ENCODE measurements around the gene ICAM4.

- TF ChIP-seq, protein P1, sequence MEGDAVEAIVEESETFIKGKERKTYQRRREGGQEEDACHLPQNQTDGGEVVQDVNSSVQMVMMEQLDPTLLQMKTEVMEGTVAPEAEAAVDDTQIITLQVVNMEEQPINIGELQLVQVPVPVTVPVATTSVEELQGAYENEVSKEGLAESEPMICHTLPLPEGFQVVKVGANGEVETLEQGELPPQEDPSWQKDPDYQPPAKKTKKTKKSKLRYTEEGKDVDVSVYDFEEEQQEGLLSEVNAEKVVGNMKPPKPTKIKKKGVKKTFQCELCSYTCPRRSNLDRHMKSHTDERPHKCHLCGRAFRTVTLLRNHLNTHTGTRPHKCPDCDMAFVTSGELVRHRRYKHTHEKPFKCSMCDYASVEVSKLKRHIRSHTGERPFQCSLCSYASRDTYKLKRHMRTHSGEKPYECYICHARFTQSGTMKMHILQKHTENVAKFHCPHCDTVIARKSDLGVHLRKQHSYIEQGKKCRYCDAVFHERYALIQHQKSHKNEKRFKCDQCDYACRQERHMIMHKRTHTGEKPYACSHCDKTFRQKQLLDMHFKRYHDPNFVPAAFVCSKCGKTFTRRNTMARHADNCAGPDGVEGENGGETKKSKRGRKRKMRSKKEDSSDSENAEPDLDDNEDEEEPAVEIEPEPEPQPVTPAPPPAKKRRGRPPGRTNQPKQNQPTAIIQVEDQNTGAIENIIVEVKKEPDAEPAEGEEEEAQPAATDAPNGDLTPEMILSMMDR (IDR thresholded peaks at IDR 0.05; ENCODE audit: insufficient read depth, low read length) = no peak
- TF ChIP-seq POLR2AphosphoS5 (IDR thresholded peaks at IDR 0.05; ENCODE audit: low read depth) = no peak
Observed at GRCh38 chr19:10290876-10291553, 4.3 kb downstream of the ICAM4 start.
